ENCODE results near the gene SAMD4A. TPM values are rescaled to one million over a fixed set of nuclear protein-coding genes. Genes with fewer than 3 reads are reported as not detected.

Gene SAMD4A
- total and polyA plus RNA-seq, 2 donors (not counting 1 experiment from before 2014, with no cell fraction given): 9.3 to 39.8 TPM

DNA sequence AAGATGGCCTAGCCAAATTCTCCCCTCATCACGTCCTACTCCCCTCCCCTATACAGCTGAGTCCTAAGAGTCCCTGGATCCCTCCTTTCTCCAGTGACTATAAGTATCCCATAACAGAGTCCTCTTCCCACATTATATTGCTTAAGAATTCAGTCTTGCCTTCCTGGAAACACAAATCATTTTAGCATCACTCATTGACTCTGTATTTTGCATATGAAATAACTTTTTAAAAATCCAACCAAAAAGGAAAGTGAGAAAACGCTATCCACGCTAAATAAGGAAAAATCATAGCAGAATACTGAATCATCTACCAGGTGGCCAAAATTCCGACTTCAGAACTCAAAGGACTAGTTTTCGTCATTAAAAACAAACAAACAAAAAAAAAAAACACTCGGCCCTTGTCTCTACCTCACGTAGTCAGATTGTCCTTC is 205.5 kb downstream of the SAMD4A start:
- Histone ChIP-seq H3K27ac (ENCODE audit: insufficient read depth, low read length) (peak overlapping the region; percentile 98), H3K27me3 (ENCODE audit: control insufficient read depth, insufficient read depth, low read length) (no peaks in the 10 kb centered on the region), H4K20me1 (ENCODE audit: control insufficient read depth, extremely low read depth, insufficient read depth, low read length) (no peaks in the 10 kb centered on the region), H3K36me3 (ENCODE audit: control insufficient read depth, insufficient read depth, low read length) (peaks cover 14% of the 10 kb centered on the region), H2AFZ (ENCODE audit: low read length) (no peak overlapping the region), H3K9me3 (ENCODE audit: control insufficient read depth, insufficient read depth, low read depth, low read length) (no peaks in the 10 kb centered on the region), H3K79me2 (ENCODE audit: control insufficient read depth, insufficient read depth, low read length) (peaks cover 5% of the 10 kb centered on the region), H3K9ac (ENCODE audit: insufficient read depth, low read length) (peak overlapping the region; percentile 75), H3K4me1 (ENCODE audit: control insufficient read depth, extremely low read depth, insufficient read depth, low read length) (peaks cover 48% of the 10 kb centered on the region), H3K4me3 (replicated peaks in 1 of 4; ENCODE audit: control extremely low read depth in 1 of 4, insufficient read depth in 1 of 4, low read depth in 3 of 4, low read length in 4 of 4) (peak overlapping the region; percentile 3 to 44 (median 24)), H3K4me2 (ENCODE audit: extremely low read depth, insufficient read depth, low read length) (peak overlapping the region; percentile 79)
- peak; percentile 60 to 74 for DNase-seq (ENCODE audit: low read depth in 2 of 2)
- no peak for TF ChIP-seq EZH2 (IDR thresholded peaks at IDR 0.05; ENCODE audit: low read length, missing control alignments)
- TF ChIP-seq, protein P1, sequence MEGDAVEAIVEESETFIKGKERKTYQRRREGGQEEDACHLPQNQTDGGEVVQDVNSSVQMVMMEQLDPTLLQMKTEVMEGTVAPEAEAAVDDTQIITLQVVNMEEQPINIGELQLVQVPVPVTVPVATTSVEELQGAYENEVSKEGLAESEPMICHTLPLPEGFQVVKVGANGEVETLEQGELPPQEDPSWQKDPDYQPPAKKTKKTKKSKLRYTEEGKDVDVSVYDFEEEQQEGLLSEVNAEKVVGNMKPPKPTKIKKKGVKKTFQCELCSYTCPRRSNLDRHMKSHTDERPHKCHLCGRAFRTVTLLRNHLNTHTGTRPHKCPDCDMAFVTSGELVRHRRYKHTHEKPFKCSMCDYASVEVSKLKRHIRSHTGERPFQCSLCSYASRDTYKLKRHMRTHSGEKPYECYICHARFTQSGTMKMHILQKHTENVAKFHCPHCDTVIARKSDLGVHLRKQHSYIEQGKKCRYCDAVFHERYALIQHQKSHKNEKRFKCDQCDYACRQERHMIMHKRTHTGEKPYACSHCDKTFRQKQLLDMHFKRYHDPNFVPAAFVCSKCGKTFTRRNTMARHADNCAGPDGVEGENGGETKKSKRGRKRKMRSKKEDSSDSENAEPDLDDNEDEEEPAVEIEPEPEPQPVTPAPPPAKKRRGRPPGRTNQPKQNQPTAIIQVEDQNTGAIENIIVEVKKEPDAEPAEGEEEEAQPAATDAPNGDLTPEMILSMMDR (conservative IDR thresholded peaks at IDR 0.05 in 1 of 2, IDR thresholded peaks at IDR 0.05 in 1 of 2; ENCODE audit: low read depth in 1 of 2, low read length in 2 of 2): no peak

GRCh38 chr14:54773171-54774006 is 206.5 kb downstream of the SAMD4A start:
- Histone ChIP-seq H2AFZ (ENCODE audit: low read length) (no peak overlapping the region), H4K20me1 (ENCODE audit: control insufficient read depth, extremely low read depth, insufficient read depth, low read length) (no peaks in the 10 kb centered on the region), H3K9me3 (ENCODE audit: control insufficient read depth, insufficient read depth, low read depth, low read length) (no peaks in the 10 kb centered on the region), H3K27me3 (ENCODE audit: control insufficient read depth, insufficient read depth, low read length) (no peaks in the 10 kb centered on the region), H3K27ac (ENCODE audit: insufficient read depth, low read length) (peak overlapping the region; percentile 98), H3K4me2 (ENCODE audit: extremely low read depth, insufficient read depth, low read length) (peak overlapping the region; percentile 79), H3K9ac (ENCODE audit: insufficient read depth, low read length) (peak overlapping the region; percentile 75), H3K4me3 (replicated peaks in 1 of 4; ENCODE audit: control extremely low read depth in 1 of 4, insufficient read depth in 1 of 4, low read depth in 3 of 4, low read length in 4 of 4) (peak overlapping the region; percentile 3 to 44 (median 24)), H3K4me1 (ENCODE audit: control insufficient read depth, extremely low read depth, insufficient read depth, low read length) (peaks cover 48% of the 10 kb centered on the region), H3K79me2 (ENCODE audit: control insufficient read depth, insufficient read depth, low read length) (peaks cover 5% of the 10 kb centered on the region), H3K36me3 (ENCODE audit: control insufficient read depth, insufficient read depth, low read length) (peaks cover 11% of the 10 kb centered on the region)
- TF ChIP-seq, protein P1 (conservative IDR thresholded peaks at IDR 0.05 in 1 of 2, IDR thresholded peaks at IDR 0.05 in 1 of 2; ENCODE audit: low read depth in 1 of 2, low read length in 2 of 2): peak; percentile 69 to 74
- no peak for TF ChIP-seq EZH2 (IDR thresholded peaks at IDR 0.05; ENCODE audit: low read length, missing control alignments)
- peak; percentile 100 for DNase-seq (ENCODE audit: low read depth in 2 of 2)

DNA sequence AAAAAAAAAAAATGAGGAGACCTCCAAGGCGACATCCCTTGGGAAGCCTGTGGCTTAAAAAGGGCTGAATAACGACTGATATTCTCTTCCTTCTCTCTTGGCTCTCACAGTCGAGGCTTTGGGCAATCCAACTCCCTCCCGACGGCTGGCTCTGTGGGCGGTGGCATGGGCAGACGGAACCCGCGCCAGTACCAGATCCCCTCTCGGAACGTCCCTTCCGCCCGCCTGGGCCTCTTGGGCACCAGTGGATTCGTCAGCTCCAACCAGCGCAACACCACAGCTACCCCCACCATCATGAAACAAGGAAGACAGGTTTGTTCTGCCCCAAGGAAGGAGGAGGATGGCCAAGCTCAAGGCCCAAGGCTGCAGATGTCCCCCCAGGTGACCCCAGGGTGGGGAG is 207.9 kb downstream of the SAMD4A start:
- peaks cover 48% of the 10 kb centered on the region for H3K4me1 ChIP-seq (ENCODE audit: control insufficient read depth, extremely low read depth, insufficient read depth, low read length)

More for the DNA sequence above, 207.9 kb downstream of the SAMD4A start:
- no peaks in the 10 kb centered on the region for H4K20me1 ChIP-seq (ENCODE audit: control insufficient read depth, extremely low read depth, insufficient read depth, low read length)
- peaks cover 5% of the 10 kb centered on the region for H3K79me2 ChIP-seq (ENCODE audit: control insufficient read depth, insufficient read depth, low read length)
- no peaks in the 10 kb centered on the region for H3K27me3 ChIP-seq (ENCODE audit: control insufficient read depth, insufficient read depth, low read length)
- no peaks in the 10 kb centered on the region for H3K9me3 ChIP-seq (ENCODE audit: control insufficient read depth, insufficient read depth, low read depth, low read length)
- peak overlapping the region; percentile 68 for H3K27ac ChIP-seq (ENCODE audit: insufficient read depth, low read length)
- H3K36me3 ChIP-seq (ENCODE audit: control insufficient read depth, insufficient read depth, low read length): peaks cover 15% of the 10 kb centered on the region
- no peak for DNase-seq (ENCODE audit: low read depth in 2 of 2)
- H2AFZ ChIP-seq (ENCODE audit: low read length): no peak overlapping the region
- no peak overlapping the region for H3K4me3 ChIP-seq (replicated peaks in 1 of 4; ENCODE audit: control extremely low read depth in 1 of 4, insufficient read depth in 1 of 4, low read depth in 3 of 4, low read length in 4 of 4)
- no peak for TF ChIP-seq EZH2 (IDR thresholded peaks at IDR 0.05; ENCODE audit: low read length, missing control alignments)
- no peak overlapping the region for H3K9ac ChIP-seq (ENCODE audit: insufficient read depth, low read length)
- H3K4me2 ChIP-seq (ENCODE audit: extremely low read depth, insufficient read depth, low read length): no peak overlapping the region

All from fibroblast of lung (primary cell).